ENCODE measurements around the gene C1orf210. TPM values are rescaled to one million over a fixed set of nuclear protein-coding genes. Genes with fewer than 3 reads are reported as not detected.

C1orf210 gene
- under 0.01 TPM for total RNA-seq

DNA sequence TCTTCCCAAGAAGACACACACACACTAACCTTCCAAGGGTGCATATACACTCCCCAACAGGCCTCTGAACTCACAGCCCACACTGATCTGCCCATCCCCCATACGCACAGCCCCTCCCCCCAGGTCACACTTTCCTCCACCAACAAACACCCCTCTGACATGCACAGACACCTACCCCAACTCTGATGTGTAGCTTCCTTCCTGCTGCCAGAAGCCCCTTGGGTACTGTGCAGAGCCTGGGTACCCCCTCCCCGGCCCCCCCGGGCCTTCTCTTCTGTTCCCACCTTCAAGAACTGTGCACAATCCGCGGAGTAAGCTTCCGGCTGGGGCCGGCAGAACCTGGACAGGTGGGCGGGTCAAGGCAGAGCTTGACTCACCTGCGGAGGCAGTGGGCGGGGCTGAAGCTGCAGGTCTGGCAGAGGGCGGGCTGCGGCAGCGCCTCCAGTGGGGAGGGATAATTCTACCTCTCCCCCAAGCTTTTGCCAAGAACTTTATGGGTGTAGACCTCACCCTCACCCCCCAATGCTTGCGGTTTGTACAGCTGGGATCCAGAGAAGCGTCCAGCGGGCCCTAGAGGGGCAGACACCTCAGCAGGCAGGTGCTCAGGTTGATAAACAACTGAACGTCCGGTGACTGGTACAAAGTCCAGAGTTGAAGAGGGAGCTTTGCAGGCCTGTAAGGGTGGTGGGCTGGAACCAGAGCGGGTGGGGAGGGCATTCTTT lies at the start of gene C1orf210:
Gene C1orf210 (minus strand): TSS at position 313 of the 722 bp plus-strand sequence. CDS start 2,311 bp downstream, outside the sequence.
- no peak for DNase-seq (ENCODE audit: low read depth in 2 of 3, low spot score in 2 of 3)

DNA sequence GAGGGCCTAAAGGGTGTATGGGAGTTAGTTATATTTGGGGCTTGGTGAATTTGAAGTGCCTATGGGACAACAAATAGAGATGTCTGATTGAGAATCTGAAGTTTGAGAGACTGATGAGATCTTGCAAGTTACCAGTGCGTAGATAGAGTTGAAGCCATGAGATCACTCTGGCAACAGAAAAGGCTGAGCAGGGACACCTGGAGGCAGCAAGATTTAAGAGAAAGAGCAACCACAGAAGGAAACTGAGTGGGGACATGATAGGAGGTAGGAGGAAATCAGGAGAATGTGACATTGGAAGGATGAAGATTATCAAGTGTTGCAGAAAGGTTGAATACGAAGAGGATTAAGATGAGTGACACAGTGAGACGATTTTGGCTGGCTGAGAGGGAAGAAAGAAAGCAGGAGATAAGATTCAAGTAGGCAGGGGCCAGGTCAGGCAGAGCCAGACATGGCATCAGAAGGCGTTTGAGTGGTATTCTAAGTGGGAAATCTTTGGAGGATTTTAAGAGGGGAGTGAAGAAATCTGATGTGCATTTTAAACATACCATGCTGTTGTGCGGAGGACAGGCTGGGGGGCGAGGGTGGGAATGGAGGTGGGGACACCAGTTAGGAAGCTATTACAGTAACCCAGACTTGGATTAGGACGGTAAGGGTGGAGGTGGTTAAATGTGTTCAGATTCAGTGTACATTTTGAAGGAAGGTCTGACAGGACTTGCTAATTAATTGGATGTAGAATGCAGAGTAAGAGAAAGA lies 49.2 kb upstream of the C1orf210 start:
- DNase-seq (ENCODE audit: low read depth in 2 of 3, low spot score in 2 of 3): peak in 1 of 3 donors; percentile 21

DNA sequence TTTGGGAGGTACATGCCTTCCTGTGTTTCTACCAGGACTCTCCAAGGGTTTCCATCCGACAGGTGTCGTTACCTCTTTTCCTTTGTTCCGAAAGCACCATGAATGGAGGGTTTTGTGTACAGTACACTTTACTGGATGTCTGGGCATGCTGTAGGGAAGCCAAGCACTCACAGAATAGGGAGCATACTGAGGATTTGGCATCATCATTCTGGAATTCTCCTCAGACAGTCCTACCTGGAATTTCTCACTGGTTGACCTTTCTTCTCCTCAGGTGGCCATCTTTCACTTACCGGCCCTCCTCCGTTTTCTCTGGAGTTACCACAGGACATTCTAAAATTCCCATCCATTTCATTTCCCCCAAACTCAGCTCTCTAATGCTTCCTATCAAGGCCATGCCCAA lies 46.3 kb upstream of the C1orf210 start:
- DNase-seq (ENCODE audit: low read depth in 2 of 3, low spot score in 2 of 3): no peak

DNA sequence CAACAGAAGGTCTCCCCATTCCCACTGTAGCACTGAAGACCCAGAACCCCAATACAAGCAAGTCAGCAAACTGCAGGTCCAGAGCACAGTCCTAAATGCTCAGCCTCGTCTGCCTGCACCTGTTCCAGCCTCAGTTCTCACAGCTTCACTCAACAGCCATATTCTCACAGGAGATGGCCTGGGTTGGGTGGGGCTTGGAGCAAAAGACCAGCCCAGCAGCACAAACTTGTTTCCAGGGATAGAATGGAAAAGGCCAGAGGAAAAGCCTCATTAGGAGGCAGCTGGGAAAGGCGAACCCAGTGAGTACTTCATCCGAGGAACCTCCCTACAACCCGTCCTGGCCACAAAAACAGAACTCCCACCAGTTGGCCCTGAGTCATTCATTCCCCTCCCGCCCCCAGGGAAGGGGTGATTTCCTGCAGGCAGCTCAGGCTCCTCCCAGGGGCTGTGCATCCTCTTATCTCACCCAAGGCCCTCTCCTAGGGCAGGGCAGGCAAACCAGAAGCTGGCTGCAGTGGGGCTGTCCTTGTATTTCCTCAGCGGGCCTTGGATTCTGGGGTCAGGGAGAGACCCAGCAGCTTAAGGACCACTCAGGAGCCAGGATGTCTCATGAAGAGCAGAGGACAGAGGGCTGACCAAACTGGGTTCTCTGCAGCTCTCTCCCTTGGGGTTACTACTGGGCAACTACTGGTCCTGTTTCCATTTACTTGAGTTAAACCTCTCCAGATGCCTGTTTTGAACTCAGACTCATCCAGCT lies 44.8 kb upstream of the C1orf210 start:
- peak in 2 of 3 donors; percentile 84 for DNase-seq (ENCODE audit: low read depth in 2 of 3, low spot score in 2 of 3)

DNA sequence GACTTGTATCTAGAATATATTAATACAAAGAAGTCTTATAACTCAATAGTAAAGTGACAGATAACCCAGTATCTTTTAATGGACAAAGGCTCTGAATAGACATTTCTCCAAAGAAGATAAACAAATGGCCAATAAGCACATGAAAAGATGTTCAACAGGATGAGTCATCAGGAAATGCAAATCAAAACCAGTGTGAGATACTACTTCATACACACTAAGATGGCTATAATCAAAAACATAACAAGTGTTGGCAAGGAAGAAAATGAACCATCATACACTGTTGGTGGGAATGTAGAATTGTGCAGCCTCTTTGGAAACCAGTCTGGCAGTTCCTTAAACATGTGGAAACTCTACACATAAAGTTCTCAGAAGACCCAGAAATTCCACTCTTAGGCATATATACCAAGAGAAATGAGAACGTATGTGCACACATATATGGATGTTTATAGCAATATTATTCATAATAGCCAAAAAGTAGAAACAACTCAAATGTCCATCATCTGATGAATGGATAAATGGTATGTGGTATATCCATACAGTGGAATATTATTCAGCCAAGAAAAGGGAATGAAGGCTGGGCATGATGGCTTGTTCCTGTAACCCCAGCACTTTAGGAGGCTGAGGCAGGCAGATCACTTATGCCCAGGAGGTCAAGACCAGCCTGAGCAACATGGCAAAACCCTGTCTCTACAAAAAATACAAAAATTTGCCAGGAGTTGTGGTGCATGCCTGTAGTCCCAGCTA lies 42.3 kb upstream of the C1orf210 start:
- no peak for DNase-seq (ENCODE audit: low read depth in 2 of 3, low spot score in 2 of 3)

DNA sequence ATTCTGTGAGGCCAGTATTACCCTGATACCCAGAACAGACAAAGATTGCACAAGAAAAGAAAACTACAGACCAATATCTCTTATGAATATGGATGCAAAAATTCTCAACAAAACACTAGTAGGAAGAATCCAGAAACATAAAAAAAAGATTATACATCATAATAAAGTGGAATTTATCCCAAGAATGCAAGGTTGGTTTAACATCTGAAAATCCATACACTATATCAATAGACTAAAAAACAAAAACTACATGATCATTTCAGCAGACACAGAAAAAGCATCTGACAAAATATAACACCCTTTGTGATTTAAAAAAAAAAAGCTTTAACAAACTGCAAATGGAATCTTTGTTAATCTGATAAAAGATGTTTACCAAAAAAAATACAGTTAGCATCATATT lies 40.0 kb upstream of the C1orf210 start:
- DNase-seq (ENCODE audit: low read depth in 2 of 3, low spot score in 2 of 3): no peak

DNA sequence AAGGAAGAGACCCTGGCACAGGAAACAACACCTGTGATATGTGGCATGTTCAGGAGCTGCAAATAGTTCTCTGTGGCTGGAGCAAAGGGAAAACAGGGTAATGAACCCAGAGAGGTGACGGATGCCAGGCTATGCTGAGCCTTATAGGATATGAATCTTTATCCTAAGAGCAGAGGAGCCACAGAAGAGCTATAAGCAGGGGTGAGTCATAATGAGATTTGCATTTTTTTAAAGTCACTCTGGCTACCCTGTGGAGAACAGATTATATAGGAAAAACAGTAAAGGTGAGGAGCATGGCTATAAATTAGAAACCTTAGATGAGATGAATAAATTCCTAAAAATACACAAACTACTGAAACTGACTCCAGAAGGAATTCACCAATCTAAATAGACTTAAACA lies 39.4 kb upstream of the C1orf210 start:
- DNase-seq (ENCODE audit: low read depth in 2 of 3, low spot score in 2 of 3): no peak

DNA sequence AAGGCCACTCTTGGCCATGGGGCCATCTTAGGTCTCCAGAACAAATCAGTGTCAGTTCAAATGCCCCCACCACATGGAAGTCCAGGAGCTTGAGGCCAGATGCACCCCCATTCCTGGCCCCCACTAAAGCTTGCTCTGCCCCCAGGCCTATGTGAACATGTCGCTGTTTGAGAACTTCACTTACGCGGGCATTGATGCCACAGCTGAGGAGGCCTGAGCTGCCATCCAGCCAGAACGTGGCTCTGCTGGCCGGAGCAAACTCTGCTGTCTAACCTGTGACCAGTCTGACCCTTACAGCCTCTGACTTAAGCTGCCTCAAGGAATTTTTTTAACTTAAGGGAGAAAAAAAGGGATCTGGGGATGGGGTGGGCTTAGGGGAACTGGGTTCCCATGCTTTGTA lies 37.1 kb upstream of the C1orf210 start:
- no peak for DNase-seq (ENCODE audit: low read depth in 2 of 3, low spot score in 2 of 3)

DNA sequence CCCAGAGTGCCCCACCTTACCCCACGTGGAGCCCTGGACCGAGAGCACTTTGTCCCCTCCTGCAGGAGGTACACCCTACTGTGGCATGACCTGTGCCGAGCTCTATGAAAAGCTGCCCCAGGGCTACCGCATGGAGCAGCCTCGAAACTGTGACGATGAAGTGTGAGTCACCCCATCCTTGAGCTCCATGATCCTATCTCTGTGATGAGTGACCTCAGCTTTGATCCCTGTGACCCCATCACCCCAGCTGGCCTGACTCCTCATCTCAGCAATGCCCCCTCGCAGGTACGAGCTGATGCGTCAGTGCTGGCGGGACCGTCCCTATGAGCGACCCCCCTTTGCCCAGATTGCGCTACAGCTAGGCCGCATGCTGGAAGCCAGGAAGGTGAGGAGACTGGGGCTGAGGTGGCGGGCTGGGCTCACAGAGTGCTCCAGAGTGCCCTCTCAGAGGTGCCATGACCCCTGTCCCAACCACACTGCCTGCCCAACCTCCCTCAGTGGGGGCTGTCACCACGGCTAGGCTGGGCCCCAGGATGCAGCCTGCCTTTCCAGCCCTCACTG lies 36.0 kb upstream of the C1orf210 start:
- DNase-seq (ENCODE audit: low read depth in 2 of 3, low spot score in 2 of 3): no peak

DNA sequence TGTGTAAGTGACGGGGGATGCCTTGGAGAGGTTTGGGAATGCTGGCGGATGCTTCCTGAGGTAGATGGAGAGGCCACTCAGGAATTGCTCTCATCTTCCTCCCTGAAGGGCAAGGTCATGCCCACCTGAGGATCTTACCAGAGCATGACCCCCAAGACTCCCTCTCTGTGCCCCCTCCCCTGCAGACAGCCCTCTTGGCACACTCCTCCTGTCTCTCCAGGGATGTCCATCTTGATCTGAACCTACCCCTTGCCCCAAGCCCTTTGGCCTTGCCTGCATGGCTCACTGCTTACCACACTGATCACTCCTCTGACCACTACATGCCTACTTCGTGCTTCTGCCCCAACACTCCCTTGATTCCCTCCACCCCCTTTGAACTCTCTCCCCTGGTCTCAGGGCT lies 34.4 kb upstream of the C1orf210 start:
- DNase-seq (ENCODE audit: low read depth in 2 of 3, low spot score in 2 of 3): no peak

DNA sequence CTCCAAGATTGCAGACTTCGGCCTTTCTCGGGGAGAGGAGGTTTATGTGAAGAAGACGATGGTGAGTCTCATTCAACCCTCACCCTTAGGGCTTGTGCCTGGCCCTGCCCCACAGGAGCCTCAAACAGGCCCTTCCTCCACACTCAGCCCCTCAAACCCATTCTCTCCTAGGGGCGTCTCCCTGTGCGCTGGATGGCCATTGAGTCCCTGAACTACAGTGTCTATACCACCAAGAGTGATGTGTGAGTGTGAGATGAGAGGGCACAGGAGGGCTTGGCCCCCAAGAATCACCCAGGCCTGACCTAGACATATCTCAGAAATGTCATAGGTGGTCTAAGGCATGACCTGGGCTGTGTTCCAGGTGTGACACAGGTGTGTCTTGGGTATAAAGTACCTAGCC lies 33.9 kb upstream of the C1orf210 start:
- no peak for DNase-seq (ENCODE audit: low read depth in 2 of 3, low spot score in 2 of 3)

DNA sequence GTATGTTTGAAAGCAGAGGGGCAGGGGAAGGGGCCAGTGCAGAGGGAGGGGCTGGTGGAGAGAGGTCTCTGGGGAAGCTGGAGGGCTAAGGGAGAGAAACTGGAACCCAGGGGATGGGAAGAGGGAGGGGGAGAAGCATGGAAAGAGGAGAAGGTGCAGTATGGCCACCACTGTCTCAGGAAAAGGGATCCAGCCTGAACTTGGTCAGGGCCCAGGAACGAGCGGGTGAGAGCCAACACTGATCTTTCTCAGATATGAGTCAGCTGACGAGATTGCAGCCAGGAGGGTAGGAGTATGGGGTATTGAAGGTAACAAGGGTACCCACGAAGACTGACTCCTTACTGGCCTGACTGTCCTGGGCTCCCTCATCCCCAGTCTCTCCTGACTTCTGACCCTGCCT lies 33.5 kb upstream of the C1orf210 start:
- DNase-seq (ENCODE audit: low read depth in 2 of 3, low spot score in 2 of 3): no peak

DNA sequence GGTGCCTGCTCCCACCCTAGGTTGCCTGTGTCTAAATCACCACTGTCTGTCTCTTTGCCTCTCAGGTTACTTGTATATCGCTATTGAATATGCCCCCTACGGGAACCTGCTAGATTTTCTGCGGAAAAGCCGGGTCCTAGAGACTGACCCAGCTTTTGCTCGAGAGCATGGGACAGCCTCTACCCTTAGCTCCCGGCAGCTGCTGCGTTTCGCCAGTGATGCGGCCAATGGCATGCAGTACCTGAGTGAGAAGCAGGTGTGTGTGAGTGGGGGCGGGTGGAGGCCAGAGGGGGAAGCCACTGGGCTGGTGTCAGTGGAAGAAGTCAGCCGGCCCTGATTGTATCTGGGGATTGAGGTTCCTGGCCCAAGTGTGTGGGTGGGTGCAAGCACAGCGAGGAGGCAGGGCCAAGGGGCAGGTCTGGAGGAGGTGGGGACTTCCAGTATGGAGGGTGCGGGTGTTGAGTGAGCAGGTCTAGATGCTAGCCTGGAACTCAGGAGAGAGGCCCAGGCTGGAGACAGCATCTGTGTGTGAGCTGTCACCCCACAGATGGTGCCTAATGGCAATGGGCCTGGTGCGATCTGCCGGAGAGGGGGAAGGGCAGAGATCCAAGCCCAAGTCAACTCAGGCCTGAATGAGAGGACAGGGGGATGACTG lies 32.6 kb upstream of the C1orf210 start:
- DNase-seq (ENCODE audit: low read depth in 2 of 3, low spot score in 2 of 3): no peak

DNA sequence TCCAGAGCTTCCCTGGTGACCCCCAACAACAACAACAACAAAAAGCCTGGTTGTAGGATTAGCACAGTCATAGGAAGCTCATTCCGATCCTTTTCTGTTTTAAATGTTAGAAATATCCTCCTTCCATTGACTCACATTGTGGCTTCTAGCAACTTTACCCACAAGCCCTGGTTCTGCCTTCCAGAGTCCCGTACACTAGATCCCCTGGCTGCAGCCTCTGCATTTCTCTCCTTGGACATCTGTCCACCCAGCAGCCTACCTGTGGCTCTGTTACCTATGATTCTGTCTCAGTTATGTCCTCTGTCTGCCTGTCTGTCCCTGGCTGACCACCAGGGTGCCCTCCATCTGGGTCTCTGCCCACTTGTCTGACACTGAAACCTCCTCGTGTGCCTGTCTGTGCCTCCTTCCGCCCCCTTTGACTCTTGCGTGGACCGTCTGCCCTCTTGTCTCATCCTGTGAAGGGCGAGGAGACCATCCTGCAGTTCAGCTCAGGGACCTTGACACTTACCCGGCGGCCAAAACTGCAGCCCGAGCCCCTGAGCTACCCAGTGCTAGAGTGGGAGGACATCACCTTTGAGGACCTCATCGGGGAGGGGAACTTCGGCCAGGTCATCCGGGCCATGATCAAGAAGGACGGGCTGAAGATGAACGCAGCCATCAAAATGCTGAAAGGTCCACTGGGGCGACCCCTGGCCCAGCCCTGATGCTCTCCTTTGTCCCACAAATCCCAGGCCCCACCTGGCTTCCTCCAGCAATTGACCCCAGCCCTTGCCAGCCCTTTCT lies 31.5 kb upstream of the C1orf210 start:
- DNase-seq (ENCODE audit: low read depth in 2 of 3, low spot score in 2 of 3): no peak

DNA sequence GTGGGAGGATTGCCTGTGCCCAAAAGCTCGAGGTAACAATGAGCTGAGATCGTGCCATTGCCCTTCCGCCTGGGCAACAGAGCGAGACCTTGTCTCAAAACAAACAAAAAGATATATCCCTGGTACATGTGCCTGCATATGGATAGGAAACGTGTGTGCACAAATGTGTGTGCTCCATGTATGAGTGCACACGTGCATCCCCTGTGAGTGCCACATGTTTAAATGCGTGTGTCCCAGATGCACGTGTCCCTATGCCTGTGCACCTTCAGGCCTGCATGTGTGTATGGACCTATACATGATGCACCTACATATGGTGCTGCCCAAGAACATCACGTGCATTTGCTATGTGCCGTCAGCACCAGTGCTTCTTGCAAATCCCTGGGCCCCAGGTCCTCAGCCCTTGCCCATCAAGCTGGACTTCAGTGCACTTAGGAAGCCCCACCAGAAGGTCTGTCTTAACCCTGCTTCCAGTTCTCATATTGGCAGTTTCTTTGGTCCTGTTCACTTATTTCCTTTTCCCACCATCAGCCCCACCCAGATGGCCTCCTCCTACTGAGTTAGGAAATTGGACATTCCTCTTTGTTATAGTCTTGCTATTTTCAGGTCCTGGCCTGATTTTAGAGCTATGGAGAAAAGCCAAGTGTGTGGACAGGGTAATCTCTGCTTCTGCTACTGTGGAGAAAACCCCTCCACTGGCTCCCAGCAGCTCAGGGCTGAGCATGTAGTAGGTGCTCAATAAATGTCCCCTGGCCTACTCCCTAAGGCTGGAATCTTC lies 30.8 kb upstream of the C1orf210 start:
- DNase-seq (ENCODE audit: low read depth in 2 of 3, low spot score in 2 of 3): no peak

DNA sequence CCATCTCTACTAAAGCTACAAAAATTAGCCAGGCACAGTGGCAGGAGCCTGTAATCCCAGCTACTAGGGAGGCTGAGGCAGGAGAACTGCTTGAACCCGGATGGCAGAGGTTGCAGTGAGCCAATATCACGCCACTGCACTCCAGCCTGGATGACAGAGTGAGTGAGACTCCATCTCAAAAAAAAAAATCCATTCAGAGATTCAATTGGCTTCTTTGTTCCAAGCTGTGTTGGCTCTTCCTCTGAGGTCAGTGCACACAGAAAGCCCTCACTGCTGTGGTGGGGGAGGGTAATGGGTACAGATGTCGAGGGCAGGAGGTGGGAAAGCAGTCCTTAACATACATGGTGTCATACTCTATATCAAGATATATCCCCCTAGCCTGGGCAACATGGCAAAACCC lies 30.1 kb upstream of the C1orf210 start:
- DNase-seq (ENCODE audit: low read depth in 2 of 3, low spot score in 2 of 3): no peak

DNA sequence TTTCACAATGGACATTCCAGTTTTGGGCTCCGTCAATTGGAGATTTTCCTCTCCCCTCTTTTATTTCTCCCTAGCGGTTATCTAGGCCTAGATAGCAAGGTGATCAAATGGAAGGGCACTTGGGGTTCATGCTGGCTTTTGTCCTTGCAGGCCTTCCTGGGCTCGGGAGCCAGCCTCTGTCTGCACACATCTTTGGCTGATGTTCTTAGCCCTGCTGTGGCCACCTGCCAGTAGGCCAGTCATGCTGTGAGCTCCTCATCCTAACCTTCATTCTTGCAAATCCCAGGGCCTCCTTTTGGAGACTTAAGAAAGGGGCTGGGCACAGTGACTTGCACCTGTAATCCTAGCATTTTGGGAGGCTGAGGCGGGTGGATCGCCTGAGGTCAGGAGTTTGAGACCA lies 28.9 kb upstream of the C1orf210 start:
- DNase-seq (ENCODE audit: low read depth in 2 of 3, low spot score in 2 of 3): no peak

DNA sequence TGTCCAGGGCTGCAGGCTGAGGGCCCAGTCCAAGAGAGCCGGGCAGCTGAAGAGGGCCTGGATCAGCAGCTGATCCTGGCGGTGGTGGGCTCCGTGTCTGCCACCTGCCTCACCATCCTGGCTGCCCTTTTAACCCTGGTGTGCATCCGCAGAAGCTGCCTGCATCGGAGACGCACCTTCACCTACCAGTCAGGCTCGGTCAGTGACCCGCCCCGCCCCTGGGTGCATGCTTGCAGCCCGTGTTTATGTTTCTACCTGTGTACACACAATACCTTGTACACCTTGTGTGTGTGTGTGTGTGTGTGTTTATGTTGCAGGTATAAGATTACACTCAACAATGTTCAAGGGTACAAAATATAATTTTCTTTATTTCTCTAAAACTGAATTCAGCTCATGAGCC lies 28.4 kb upstream of the C1orf210 start:
- DNase-seq (ENCODE audit: low read depth in 2 of 3, low spot score in 2 of 3): no peak
